ENCODE measurements around the gene CFB.
A peak's percentile ranks its signal among the peaks of the same experiment; 100 is the strongest.
"Not testable (repeated sequence)": the region's sequence is repeated elsewhere in the genome, so short reads cannot be mapped to it uniquely, and the experiment has no call there.

CFB gene

GRCh38 chr6:31970604-31971271, 24.8 kb downstream of the CFB start:
- peak in 6 of 51 donors; percentile 7 to 21 (median 12) for DNase-seq

- peak in 1 of 51 donors; percentile 28 for DNase-seq
These were observed 25.5 kb downstream of the CFB start for GRCh38 chr6:31971279-31971992.

- peak in 50 of 51 donors; percentile 77 to 100 (median 95) for DNase-seq
These were observed 26.3 kb downstream of the CFB start, which contains the start of gene DXO for GRCh38 chr6:31971993-31972708. TSS of gene DXO (minus strand) at chr6:31972138. CDS start at chr6:31971675, 463 bp downstream.

GRCh38 chr6:31972709-31973350, 26.9 kb downstream of the CFB start:
- DNase-seq, result peak in 2 of 51 donors; percentile 30 to 37

- DNase-seq, result not testable (repeated sequence)
These were observed 30.2 kb downstream of the CFB start for GRCh38 chr6:31976065-31976464.

GRCh38 chr6:31977816-31978431, 32.0 kb downstream of the CFB start:
- DNase-seq, result no peak

- DNase-seq, result no peak
These were observed 32.9 kb downstream of the CFB start for GRCh38 chr6:31978831-31979230.

GRCh38 chr6:31979238-31979898, 33.5 kb downstream of the CFB start:
- DNase-seq, result no peak

GRCh38 chr6:31980195-31980876, 34.4 kb downstream of the CFB start:
- DNase-seq, result not testable (repeated sequence)

- not testable (repeated sequence) for DNase-seq
These were observed 35.1 kb downstream of the CFB start for GRCh38 chr6:31980998-31981397.

- not testable (repeated sequence) for DNase-seq
These were observed 35.8 kb downstream of the CFB start, which contains the start of gene C4A for GRCh38 chr6:31981744-31982143. TSS of gene C4A (plus strand) at chr6:31982057. CDS start at chr6:31982108, 51 bp downstream.

- DNase-seq, result not testable (repeated sequence)
These were observed 43.5 kb downstream of the CFB start for GRCh38 chr6:31989363-31989762.

GRCh38 chr6:31994421-31994820, 48.5 kb downstream of the CFB start:
- DNase-seq, result not testable (repeated sequence)

GRCh38 chr6:31996385-31996784, 50.5 kb downstream of the CFB start:
- DNase-seq, result not testable (repeated sequence)
